Measurements from ENCODE around the gene CMSS1. TPM values are rescaled to one million over a fixed set of nuclear protein-coding genes. Genes with fewer than 3 reads are reported as not detected.

Gene CMSS1
- polyA plus RNA-seq, 1 donor: 20.2 TPM

GRCh38 chr3:99851955-99852354 lies 34.3 kb downstream of the CMSS1 start:
- H3K4me3 ChIP-seq (ENCODE audit: low read length): no peak overlapping the region
- WGBS (ENCODE audit: insufficient coverage, low lambda C conversion rate): 86% methylated on average over 1 of the region's 1 CpG
- no peak for DNase-seq
- no peak overlapping the region for H3K27ac ChIP-seq (ENCODE audit: low read length)
- no peaks in the 10 kb centered on the region for H3K4me1 ChIP-seq (ENCODE audit: control insufficient read depth, insufficient read depth, low read length)
- no peaks in the 10 kb centered on the region for H3K27me3 ChIP-seq (ENCODE audit: control insufficient read depth, insufficient read depth, low read length)
- peaks cover 21% of the 10 kb centered on the region for H3K36me3 ChIP-seq (ENCODE audit: control insufficient read depth, insufficient read depth, low read length)
- H3K9me3 ChIP-seq (ENCODE audit: control insufficient read depth, low read depth, low read length): no peaks in the 10 kb centered on the region

- H3K27ac ChIP-seq (ENCODE audit: low read length): no peak overlapping the region
Observed at GRCh38 chr3:99852851-99853250, 35.2 kb downstream of the CMSS1 start.

GRCh38 chr3:99854756-99855298 lies 37.2 kb downstream of the CMSS1 start:
- Histone ChIP-seq H3K4me1 (ENCODE audit: control insufficient read depth, insufficient read depth, low read length) (no peaks in the 10 kb centered on the region), H3K4me3 (ENCODE audit: low read length) (no peak overlapping the region), H3K36me3 (ENCODE audit: control insufficient read depth, insufficient read depth, low read length) (peaks cover 12% of the 10 kb centered on the region), H3K27me3 (ENCODE audit: control insufficient read depth, insufficient read depth, low read length) (no peaks in the 10 kb centered on the region), H3K9me3 (ENCODE audit: control insufficient read depth, low read depth, low read length) (no peaks in the 10 kb centered on the region), H3K27ac (ENCODE audit: low read length) (no peak overlapping the region)
- WGBS (ENCODE audit: insufficient coverage, low lambda C conversion rate): 29% methylated on average over 1 of the region's 1 CpG
- peak in 1 of 2 donors; percentile 22 for DNase-seq

More at GRCh38 chr3:99852851-99853250, 35.2 kb downstream of the CMSS1 start:
- no peak overlapping the region for H3K4me3 ChIP-seq (ENCODE audit: low read length)
- H3K36me3 ChIP-seq (ENCODE audit: control insufficient read depth, insufficient read depth, low read length): peaks cover 21% of the 10 kb centered on the region
- H3K4me1 ChIP-seq (ENCODE audit: control insufficient read depth, insufficient read depth, low read length): no peaks in the 10 kb centered on the region
- no peak for DNase-seq
- H3K9me3 ChIP-seq (ENCODE audit: control insufficient read depth, low read depth, low read length): no peaks in the 10 kb centered on the region
- WGBS (ENCODE audit: insufficient coverage, low lambda C conversion rate): no CpG with 5 or more reads among the region's 1 CpG
- H3K27me3 ChIP-seq (ENCODE audit: control insufficient read depth, insufficient read depth, low read length): no peaks in the 10 kb centered on the region

- Histone ChIP-seq H3K9me3 (ENCODE audit: control insufficient read depth, low read depth, low read length) (no peaks in the 10 kb centered on the region), H3K27me3 (ENCODE audit: control insufficient read depth, insufficient read depth, low read length) (no peaks in the 10 kb centered on the region), H3K4me1 (ENCODE audit: control insufficient read depth, insufficient read depth, low read length) (no peaks in the 10 kb centered on the region), H3K36me3 (ENCODE audit: control insufficient read depth, insufficient read depth, low read length) (peaks cover 4% of the 10 kb centered on the region), H3K4me3 (ENCODE audit: low read length) (no peak overlapping the region), H3K27ac (ENCODE audit: low read length) (no peak overlapping the region)
- WGBS (ENCODE audit: insufficient coverage, low lambda C conversion rate): 100% methylated on average over 1 of the region's 1 CpG
- DNase-seq: no peak
Observed at GRCh38 chr3:99855900-99856299, 38.2 kb downstream of the CMSS1 start.

- Histone ChIP-seq H3K9me3 (ENCODE audit: control insufficient read depth, low read depth, low read length) (no peaks in the 10 kb centered on the region), H3K4me3 (ENCODE audit: low read length) (no peak overlapping the region), H3K27ac (ENCODE audit: low read length) (no peak overlapping the region), H3K4me1 (ENCODE audit: control insufficient read depth, insufficient read depth, low read length) (no peaks in the 10 kb centered on the region), H3K27me3 (ENCODE audit: control insufficient read depth, insufficient read depth, low read length) (no peaks in the 10 kb centered on the region), H3K36me3 (ENCODE audit: control insufficient read depth, insufficient read depth, low read length) (peaks cover 11% of the 10 kb centered on the region)
- WGBS (ENCODE audit: insufficient coverage, low lambda C conversion rate): no CpG with 5 or more reads among the region's 3 CpGs
- DNase-seq: no peak
Observed at GRCh38 chr3:99856437-99857220, 39.0 kb downstream of the CMSS1 start.

GRCh38 chr3:99857278-99857677 lies 39.6 kb downstream of the CMSS1 start:
- no peaks in the 10 kb centered on the region for H3K9me3 ChIP-seq (ENCODE audit: control insufficient read depth, low read depth, low read length)
- H3K27me3 ChIP-seq (ENCODE audit: control insufficient read depth, insufficient read depth, low read length): no peaks in the 10 kb centered on the region

GRCh38 chr3:99858469-99858868 lies 40.8 kb downstream of the CMSS1 start:
- H3K27ac ChIP-seq (ENCODE audit: low read length): no peak overlapping the region

More at GRCh38 chr3:99857278-99857677, 39.6 kb downstream of the CMSS1 start:
- Histone ChIP-seq H3K4me3 (ENCODE audit: low read length) (no peak overlapping the region), H3K4me1 (ENCODE audit: control insufficient read depth, insufficient read depth, low read length) (no peaks in the 10 kb centered on the region), H3K27ac (ENCODE audit: low read length) (no peak overlapping the region), H3K36me3 (ENCODE audit: control insufficient read depth, insufficient read depth, low read length) (peaks cover 12% of the 10 kb centered on the region)
- DNase-seq: no peak
- no CpG with 5 or more reads among the region's 1 CpG for WGBS (ENCODE audit: insufficient coverage, low lambda C conversion rate)

GRCh38 chr3:99859825-99860224 lies 42.2 kb downstream of the CMSS1 start:
- Histone ChIP-seq H3K4me1 (ENCODE audit: control insufficient read depth, insufficient read depth, low read length) (no peaks in the 10 kb centered on the region), H3K9me3 (ENCODE audit: control insufficient read depth, low read depth, low read length) (no peaks in the 10 kb centered on the region), H3K27ac (ENCODE audit: low read length) (peak overlapping the region; percentile 50), H3K27me3 (ENCODE audit: control insufficient read depth, insufficient read depth, low read length) (no peaks in the 10 kb centered on the region), H3K4me3 (ENCODE audit: low read length) (no peak overlapping the region), H3K36me3 (ENCODE audit: control insufficient read depth, insufficient read depth, low read length) (peaks cover 25% of the 10 kb centered on the region)
- 33% methylated on average over 1 of the region's 1 CpG for WGBS (ENCODE audit: insufficient coverage, low lambda C conversion rate)
- peak; percentile 33 to 43 for DNase-seq

More at GRCh38 chr3:99858469-99858868, 40.8 kb downstream of the CMSS1 start:
- no CpG with 5 or more reads among the region's 2 CpGs for WGBS (ENCODE audit: insufficient coverage, low lambda C conversion rate)
- Histone ChIP-seq H3K9me3 (ENCODE audit: control insufficient read depth, low read depth, low read length) (no peaks in the 10 kb centered on the region), H3K27me3 (ENCODE audit: control insufficient read depth, insufficient read depth, low read length) (no peaks in the 10 kb centered on the region), H3K36me3 (ENCODE audit: control insufficient read depth, insufficient read depth, low read length) (peaks cover 23% of the 10 kb centered on the region), H3K4me1 (ENCODE audit: control insufficient read depth, insufficient read depth, low read length) (no peaks in the 10 kb centered on the region), H3K4me3 (ENCODE audit: low read length) (no peak overlapping the region)
- no peak for DNase-seq

- no CpG with 5 or more reads among the region's 1 CpG for WGBS (ENCODE audit: insufficient coverage, low lambda C conversion rate)
- DNase-seq: no peak
- Histone ChIP-seq H3K4me1 (ENCODE audit: control insufficient read depth, insufficient read depth, low read length) (no peaks in the 10 kb centered on the region), H3K27ac (ENCODE audit: low read length) (no peak overlapping the region), H3K27me3 (ENCODE audit: control insufficient read depth, insufficient read depth, low read length) (no peaks in the 10 kb centered on the region), H3K4me3 (ENCODE audit: low read length) (no peak overlapping the region), H3K36me3 (ENCODE audit: control insufficient read depth, insufficient read depth, low read length) (peaks cover 25% of the 10 kb centered on the region), H3K9me3 (ENCODE audit: control insufficient read depth, low read depth, low read length) (no peaks in the 10 kb centered on the region)
Observed at GRCh38 chr3:99861216-99861615, 43.6 kb downstream of the CMSS1 start.

GRCh38 chr3:99862208-99862607 lies 44.5 kb downstream of the CMSS1 start:
- DNase-seq: no peak
- H3K27ac ChIP-seq (ENCODE audit: low read length): no peak overlapping the region
- no peak overlapping the region for H3K4me3 ChIP-seq (ENCODE audit: low read length)
- H3K27me3 ChIP-seq (ENCODE audit: control insufficient read depth, insufficient read depth, low read length): no peaks in the 10 kb centered on the region
- 100% methylated on average over 2 of the region's 2 CpGs for WGBS (ENCODE audit: insufficient coverage, low lambda C conversion rate)
- H3K9me3 ChIP-seq (ENCODE audit: control insufficient read depth, low read depth, low read length): no peaks in the 10 kb centered on the region
- peaks cover 27% of the 10 kb centered on the region for H3K36me3 ChIP-seq (ENCODE audit: control insufficient read depth, insufficient read depth, low read length)
- H3K4me1 ChIP-seq (ENCODE audit: control insufficient read depth, insufficient read depth, low read length): no peaks in the 10 kb centered on the region
